ENCODE data around the gene TMCO5A.

GRCh38 chr15:37981201-37981600 lies 46.8 kb downstream of the TMCO5A start:
- no peak for TF ChIP-seq TARDBP (CRISPR knock-in tag; IDR thresholded peaks at IDR 0.05)
- TF ChIP-seq JUND (CRISPR knock-in tag; IDR thresholded peaks at IDR 0.05): no peak
- no peak for TF ChIP-seq EED (CRISPR knock-in tag; IDR thresholded peaks at IDR 0.05)
- no peak for TF ChIP-seq ZNF329 (CRISPR knock-in tag; IDR thresholded peaks at IDR 0.05; ENCODE audit: low read depth)
- no peak for TF ChIP-seq TCF7 (IDR thresholded peaks at IDR 0.05; ENCODE audit: low read depth)
- no peak for TF ChIP-seq PRMT3 (CRISPR knock-in tag; IDR thresholded peaks at IDR 0.05; ENCODE audit: borderline replicate concordance, low read depth)
- no peak for TF ChIP-seq REST (IDR thresholded peaks at IDR 0.05; ENCODE audit: borderline replicate concordance in 1 of 2, low read depth in 1 of 2, low read length in 2 of 2)
- no peak for TF ChIP-seq GABPB1 (CRISPR knock-in tag; IDR thresholded peaks at IDR 0.05)
- TF ChIP-seq ZKSCAN8 (CRISPR knock-in tag; IDR thresholded peaks at IDR 0.05; ENCODE audit: borderline replicate concordance): no peak
- no peak for TF ChIP-seq ZSCAN29 (CRISPR knock-in tag; conservative IDR thresholded peaks at IDR 0.05)
- TF ChIP-seq CTCF (CRISPR knock-in tag; IDR thresholded peaks at IDR 0.05): no peak
- TF ChIP-seq GTF2F1 (IDR thresholded peaks at IDR 0.05; ENCODE audit: low read length): no peak
